HG03103 (cell line): ENCODE data around the gene ZNF775.

Experiments
- ATAC-seq: cut with Tn5 transposase; IDR thresholded peaks from one replicate; pipeline ENCODE4 v1.9.1; 2021; ENCODE audit warnings: low read depth; ENCODE audit not compliant: unreplicated experiment

ZNF775 gene

GRCh38 chr7:150399421-150400007 is 20.4 kb downstream of the ZNF775 start:
- ATAC-seq: no peak

- no peak for ATAC-seq
Measured at GRCh38 chr7:150400008-150400787, 21.1 kb downstream of the ZNF775 start.

- no peak for ATAC-seq
Measured at GRCh38 chr7:150400788-150401423, 21.8 kb downstream of the ZNF775 start.

- no peak for ATAC-seq
Measured at GRCh38 chr7:150401424-150401790, 22.3 kb downstream of the ZNF775 start.

GRCh38 chr7:150401861-150402631 is 22.9 kb downstream of the ZNF775 start:
- ATAC-seq: no peak

GRCh38 chr7:150402671-150403321 is 23.7 kb downstream of the ZNF775 start:
- no peak for ATAC-seq

- ATAC-seq: no peak
Measured at GRCh38 chr7:150403376-150404171, 24.4 kb downstream of the ZNF775 start.

DNA sequence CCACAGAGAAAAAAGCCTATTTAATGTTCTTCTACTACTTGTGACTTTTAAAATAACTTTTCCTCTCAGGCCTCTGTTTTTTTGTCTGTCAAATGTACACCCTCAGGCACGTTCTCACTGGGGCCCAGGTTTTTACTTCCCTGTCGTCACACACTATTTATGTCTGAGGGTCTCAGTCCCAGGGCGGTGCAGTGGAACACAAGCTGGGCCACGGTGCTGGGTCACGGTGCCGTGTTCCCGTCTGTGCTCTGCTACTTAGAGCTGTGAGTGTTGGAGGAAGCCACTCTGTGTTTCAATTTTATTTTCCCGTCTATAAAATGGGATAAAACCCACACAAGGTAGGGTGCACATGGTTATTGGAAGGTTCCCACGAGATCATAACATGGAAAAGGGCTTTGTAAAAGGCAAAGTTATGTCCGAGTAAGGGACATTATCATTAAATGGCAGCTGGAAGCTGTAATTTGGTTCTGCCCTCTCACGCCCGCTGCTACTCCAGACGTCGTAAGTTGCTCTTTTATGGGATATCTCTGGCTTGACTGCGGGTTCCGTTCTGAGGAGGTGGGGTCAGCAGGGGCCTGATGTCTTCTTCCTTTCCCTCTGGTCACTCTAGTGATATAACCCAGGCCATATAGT is 25.2 kb downstream of the ZNF775 start:
- ATAC-seq: no peak

DNA sequence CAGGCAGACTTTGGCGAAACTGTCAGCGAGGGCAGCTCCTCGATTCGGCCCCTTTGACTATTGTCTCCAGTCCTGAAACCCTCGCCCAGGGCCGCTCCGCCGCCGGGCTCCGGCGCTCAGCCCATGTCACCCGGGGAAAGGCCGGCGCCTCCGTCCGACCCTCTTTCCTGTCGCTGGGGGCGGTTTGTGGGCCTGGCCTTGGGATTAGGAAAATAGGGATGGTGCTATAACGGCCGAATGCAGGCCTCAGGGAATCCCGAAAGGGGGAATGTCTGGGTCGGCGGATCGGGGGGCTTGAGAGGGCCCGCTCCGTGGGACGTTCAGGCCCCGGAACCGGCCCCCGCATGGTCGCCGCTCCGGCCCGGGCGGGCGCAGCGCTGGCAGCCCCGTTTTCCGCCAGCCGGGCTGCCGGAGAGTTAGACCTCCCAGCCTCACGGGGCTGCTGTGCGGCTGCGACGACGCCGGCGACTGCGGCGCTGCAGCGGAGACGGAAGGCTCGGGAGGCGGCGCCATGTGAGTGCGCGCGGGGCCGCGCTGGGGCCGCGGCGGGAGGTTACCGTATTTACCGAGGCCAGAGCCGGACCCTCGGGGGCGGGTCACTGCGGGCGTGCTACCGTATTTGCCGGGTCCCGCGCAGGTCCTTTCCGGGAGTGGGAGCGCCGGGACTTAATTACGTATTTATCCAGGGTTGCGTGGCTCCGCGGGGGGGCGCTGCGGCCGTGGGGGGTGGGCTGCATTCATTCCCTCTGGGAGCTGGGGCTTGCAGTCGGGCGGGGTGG is 25.9 kb downstream of the ZNF775 start:
- ATAC-seq: peak; percentile 33

DNA sequence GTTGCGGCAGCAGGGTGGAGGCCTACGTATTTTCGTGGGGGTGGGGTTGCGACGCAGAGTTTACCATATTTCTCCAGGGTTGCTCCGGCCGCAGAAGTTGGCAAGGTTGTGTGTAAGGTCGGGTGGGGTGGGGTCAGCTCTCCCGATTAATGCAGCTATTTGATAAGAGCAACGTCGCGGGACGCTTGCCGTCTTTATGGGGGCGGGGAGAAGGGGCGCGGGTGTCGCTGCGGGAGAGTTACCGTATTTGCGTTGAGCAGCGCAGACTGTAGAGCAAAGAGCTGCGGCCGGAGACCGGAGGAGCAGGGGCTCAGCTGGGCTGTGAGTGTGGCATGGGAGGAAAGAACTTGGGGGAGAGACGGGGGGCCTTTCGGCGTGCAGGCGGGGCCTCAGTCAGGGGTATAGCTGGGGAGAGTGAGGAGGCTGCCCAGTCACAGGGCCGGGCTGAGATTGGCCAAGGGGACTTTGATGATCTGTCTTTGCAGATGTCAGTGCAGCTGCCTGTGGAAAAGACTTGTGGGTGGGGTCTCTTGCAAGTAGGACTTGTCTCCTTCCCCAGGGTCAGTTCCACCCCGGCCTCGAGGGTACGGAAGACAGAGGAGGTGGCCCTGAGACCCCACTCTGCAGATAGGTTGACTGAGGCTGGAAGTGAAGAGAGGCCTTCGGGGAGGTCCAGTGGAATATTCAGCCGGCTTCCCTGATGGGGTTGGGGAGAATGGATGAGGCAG is 26.6 kb downstream of the ZNF775 start:
- no peak for ATAC-seq

GRCh38 chr7:150406312-150406566 is 27.1 kb downstream of the ZNF775 start:
- no peak for ATAC-seq

GRCh38 chr7:150406567-150407421 is 27.7 kb downstream of the ZNF775 start:
- ATAC-seq: peak; percentile 47

GRCh38 chr7:150407588-150408392 is 28.7 kb downstream of the ZNF775 start:
- ATAC-seq: no peak

GRCh38 chr7:150408393-150409299 is 29.5 kb downstream of the ZNF775 start:
- no peak for ATAC-seq

GRCh38 chr7:150409300-150410030 is 30.3 kb downstream of the ZNF775 start:
- no peak for ATAC-seq
